Fibroblast of lung (primary cell): ENCODE data around the gene LSM11. TPM values are rescaled to one million over a fixed set of nuclear protein-coding genes. Genes with fewer than 3 reads are reported as not detected.
"Not testable (repeated sequence)": the region's sequence is repeated elsewhere in the genome, so short reads cannot be mapped to it uniquely, and the experiment has no call there.

Source experiments
- DNase-seq, 2 donors: peaks; one replicate each; pipeline versions ENCODE4 v3.0.0 to v3.0.0-alpha.2; 2010; ENCODE audit warnings: low read depth in 2 of 2
- H2AFZ ChIP-seq: 2 replicates; pipeline ENCODE4 v1.5.1; 2012; ENCODE audit warnings: low read length, control low read depth, inconsistent platforms
- H3K27ac ChIP-seq: 2 replicates; pipeline ENCODE4 v1.5.1; 2011; ENCODE audit warnings: low read length, control low read depth; ENCODE audit not compliant: insufficient read depth
- H3K27me3 ChIP-seq: 2 replicates; pipeline ENCODE4 v1.5.1; 2011; ENCODE audit warnings: mild to moderate bottlenecking, low read length; ENCODE audit not compliant: control insufficient read depth, insufficient read depth
- H3K36me3 ChIP-seq: 2 replicates; pipeline ENCODE4 v1.5.1; 2011; ENCODE audit warnings: low read length; ENCODE audit not compliant: control insufficient read depth, insufficient read depth
- H3K4me1 ChIP-seq: 2 replicates; pipeline ENCODE4 v1.5.1; 2011; ENCODE audit warnings: low read length; ENCODE audit not compliant: control insufficient read depth, insufficient read depth; ENCODE audit errors: extremely low read depth
- H3K4me2 ChIP-seq: 2 replicates; pipeline ENCODE4 v1.5.1; 2011; ENCODE audit warnings: low read length, control low read depth; ENCODE audit not compliant: insufficient read depth; ENCODE audit errors: extremely low read depth
- H3K4me3 ChIP-seq, 4 experiments: fragments of 200-600 bp in 1 of 4; sonication (generic) in 1 of 4; replicated peaks in 1 of 4; 2 replicates each; pipeline ENCODE4 v1.5.1; 2011 to 2016; ENCODE audit warnings: low read length in 4 of 4, low read depth in 3 of 4, mild to moderate bottlenecking in 3 of 4, control low read depth in 2 of 4, inconsistent platforms in 1 of 4, mixed read lengths in 1 of 4; ENCODE audit not compliant: insufficient read depth in 1 of 4; ENCODE audit errors: control extremely low read depth in 1 of 4
- H3K79me2 ChIP-seq: 2 replicates; pipeline ENCODE4 v1.5.1; 2012; ENCODE audit warnings: mild to moderate bottlenecking, low read length, inconsistent platforms; ENCODE audit not compliant: control insufficient read depth, insufficient read depth
- H3K9ac ChIP-seq: 2 replicates; pipeline ENCODE4 v1.5.1; 2011; ENCODE audit warnings: mild to moderate bottlenecking, low read length, control low read depth; ENCODE audit not compliant: insufficient read depth
- H3K9me3 ChIP-seq: 2 replicates; pipeline ENCODE4 v1.5.1; 2012; ENCODE audit warnings: low read depth, low read length; ENCODE audit not compliant: control insufficient read depth, insufficient read depth
- H4K20me1 ChIP-seq: 2 replicates; pipeline ENCODE4 v1.5.1; 2011; ENCODE audit warnings: low read length; ENCODE audit not compliant: control insufficient read depth, insufficient read depth; ENCODE audit errors: extremely low read depth
- CTCF ChIP-seq, 2 donors: IDR thresholded peaks in 1 of 2; conservative IDR thresholded peaks in 1 of 2; 1 replicate in 1 of 2; 2 replicates in 1 of 2; pipeline ENCODE4 v1.5.1; 2011 to 2012; ENCODE audit warnings: low read length in 2 of 2, control low read depth in 1 of 2, inconsistent platforms in 1 of 2, low read depth in 1 of 2, mild to moderate bottlenecking in 1 of 2
- EZH2 ChIP-seq: IDR thresholded peaks from 2 replicates; pipeline ENCODE4 v1.5.1; 2012; ENCODE audit warnings: low read length, control low read depth, mild to moderate bottlenecking; ENCODE audit errors: missing control alignments
- polyA minus RNA-seq: library from RNA; depleted of rRNA, polyadenylated mRNA; stranded (reverse); fragments of >200 nt; gene quantifications from 2 replicates; pipeline ENCODE4 v1.2.3, GENCODE V29; 2011; ENCODE audit warnings: low replicate concordance
- polyA plus RNA-seq, 2 donors: library from polyadenylated mRNA; depleted of rRNA in 1 of 2; stranded (reverse) in 1 of 2; unstranded in 1 of 2; fragments of >200 nt; gene quantifications; 2 replicates each; pipeline ENCODE4 v1.2.1, GENCODE V29; 2011 to 2012; ENCODE audit warnings: missing spikeins in 1 of 2
- total RNA-seq: library from RNA; depleted of rRNA; stranded (reverse); fragments of >200 nt; gene quantifications from 2 replicates; pipeline ENCODE4 v1.2.1, GENCODE V29; 2014

Gene LSM11
- total RNA-seq (2.1 and 3.1 TPM in 2 replicates), polyA plus RNA-seq (2.0 and 2.5 TPM in 2 replicates), polyA minus RNA-seq (0.52 and 2.0 TPM in 2 replicates)
- 1.4 and 1.7 TPM in 2 replicates for polyA plus RNA-seq (2012)

GRCh38 chr5:157743163-157744050 is at the start of gene LSM11:
TSS of gene LSM11 (plus strand) at chr5:157743712. CDS start at chr5:157743751, 39 bp downstream.
- Histone ChIP-seq H3K27ac (no peak within 1 kb of the TSS), H2AFZ (peak within 1 kb of the TSS; percentile 96), H3K9me3 (no peaks in the 10 kb centered on the region), H3K4me1 (peaks cover 2% of the 10 kb centered on the region), H3K9ac (peak within 1 kb of the TSS; percentile 71), H3K4me2 (peak within 1 kb of the TSS; percentile 99), H3K79me2 (peaks cover 4% of the 10 kb centered on the region), H3K36me3 (no peaks in the 10 kb centered on the region), H3K27me3 (no peaks in the 10 kb centered on the region), H3K4me3 (peak within 1 kb of the TSS; percentile 55 to 82 (median 70)), H4K20me1 (no peaks in the 10 kb centered on the region)
- peak; percentile 79 to 100 for TF ChIP-seq CTCF (conservative IDR thresholded peaks at IDR 0.05 in 1 of 2, IDR thresholded peaks at IDR 0.05 in 1 of 2; ENCODE audit: low read depth in 1 of 2, low read length in 2 of 2)
- TF ChIP-seq EZH2, result no peak
- DNase-seq, result peak; percentile 65 to 73

- DNase-seq, H3K4me3 ChIP-seq, H4K20me1 ChIP-seq, H2AFZ ChIP-seq, H3K4me2 ChIP-seq, H3K36me3 ChIP-seq, H3K79me2 ChIP-seq, H3K9ac ChIP-seq, H3K9me3 ChIP-seq, H3K27ac ChIP-seq, H3K27me3 ChIP-seq, H3K4me1 ChIP-seq: not testable (repeated sequence)
Observed at GRCh38 chr5:157693816-157694215, 49.7 kb upstream of the LSM11 start.

GRCh38 chr5:157696154-157696553 is 47.4 kb upstream of the LSM11 start:
- not testable (repeated sequence) for H3K9ac ChIP-seq, H3K9me3 ChIP-seq, H3K79me2 ChIP-seq, H3K27me3 ChIP-seq, H3K4me2 ChIP-seq, H3K27ac ChIP-seq, H3K4me1 ChIP-seq, H3K36me3 ChIP-seq, H4K20me1 ChIP-seq, DNase-seq, H2AFZ ChIP-seq, H3K4me3 ChIP-seq

- H3K36me3 ChIP-seq, H3K27ac ChIP-seq, H3K4me2 ChIP-seq, H2AFZ ChIP-seq, H3K9me3 ChIP-seq, H3K27me3 ChIP-seq, H3K4me1 ChIP-seq, DNase-seq, H3K9ac ChIP-seq, H3K79me2 ChIP-seq, H4K20me1 ChIP-seq, H3K4me3 ChIP-seq: not testable (repeated sequence)
Observed at GRCh38 chr5:157698674-157699073, 44.8 kb upstream of the LSM11 start.
